Heart left ventricle (tissue), 16 donors: ENCODE measurements around the gene NECAB2. TPM values are rescaled to one million over a fixed set of nuclear protein-coding genes. Genes with fewer than 3 reads are reported as not detected.

Experiments
- ATAC-seq, 4 donors: fragments of 200-7000 bp; cut with Tn5 transposase; one replicate each; pipeline ENCODE4 v1.9.1; 2020 to 2022; ENCODE audit warnings: moderate library complexity in 4 of 4, mild to moderate bottlenecking in 3 of 4, moderate number of reproducible peaks in 1 of 4
- DNase-seq, 5 donors: peaks; one replicate each; pipeline ENCODE4 v3.0.0-alpha.2; 2020
- H3K27ac ChIP-seq, 12 donors: fragments of 200-600 bp; sonication (generic) in 4 of 12; one replicate each; pipeline versions ENCODE4 v1.5.0 to v1.8.0; 2016 to 2022; ENCODE audit warnings: mild to moderate bottlenecking in 2 of 12
- H3K27me3 ChIP-seq, 9 donors: fragments of 200-600 bp; sonication (generic) in 2 of 9; one replicate each; pipeline versions ENCODE4 v1.5.1 to v1.8.0; 2016 to 2022; ENCODE audit warnings: mild to moderate bottlenecking in 3 of 9
- H3K36me3 ChIP-seq, 9 donors: fragments of 200-600 bp; sonication (generic) in 2 of 9; one replicate each; pipeline versions ENCODE4 v1.5.0 to v1.8.0; 2018 to 2022; ENCODE audit warnings: mild to moderate bottlenecking in 2 of 9
- H3K4me1 ChIP-seq, 12 donors: fragments of 200-600 bp; sonication (generic) in 4 of 12; one replicate each; pipeline versions ENCODE4 v1.5.0 to v1.8.0; 2016 to 2022; ENCODE audit warnings: mild to moderate bottlenecking in 3 of 12
- H3K4me3 ChIP-seq, 12 donors: fragments of 200-600 bp; sonication (generic) in 4 of 12; one replicate each; pipeline versions ENCODE4 v1.5.0 to v1.8.0; 2017 to 2022; ENCODE audit warnings: mild to moderate bottlenecking in 9 of 12, moderate library complexity in 4 of 12
- H3K9me3 ChIP-seq, 12 donors: fragments of 200-600 bp; sonication (generic) in 4 of 12; one replicate each; pipeline versions ENCODE4 v1.5.0 to v1.8.0; 2016 to 2022; ENCODE audit warnings: mild to moderate bottlenecking in 1 of 12
- POLR2A ChIP-seq, 2 donors: fragments of 450-650 bp; IDR thresholded peaks; one replicate each; pipeline ENCODE4 v1.6.1; 2017; ENCODE audit warnings: antibody characterized with exemption in 2 of 2, mild to moderate bottlenecking in 2 of 2, moderate library complexity in 2 of 2
- WGBS, 4 donors: extraction: QIAGEN DNeasy Blood & Tissue Kit in 2 of 4; methylation state at CpG; one replicate each; pipeline versions ENCODE4 v1.1.5 to v1.1.7; 2013 to 2018; 5-methylcytosine and 5-hydroxymethylcytosine counted together
- intact Hi-C, 10 donors: fragments of 100-400 bp; cut with DNase I; formaldehyde crosslinking; loops; one replicate each; pipeline versions ENCODE4 v1.11.1 to v1.14.2; 2022
- polyA plus RNA-seq, 2 donors: library from polyadenylated mRNA; stranded (reverse); fragments of 200-250 nt; gene quantifications; one replicate each; pipeline ENCODE4 v1.2.3, GENCODE V29; 2013
- total RNA-seq, 9 donors: library from RNA; depleted of rRNA in 2 of 9; stranded (reverse); fragments of >200 nt in 2 of 9; fragmentation: NEBNext Ultra II Directional in 3 of 9; extraction: Animal tissue kit (Norgen Biotek cat#: 25700) in 3 of 9; gene quantifications; one replicate each; pipeline versions ENCODE4 v1.1.0 to v1.2.4, GENCODE V29; 2016 to 2023
- TF ChIP-seq, protein P1 (sequence below), 12 donors: fragments of 200-600 bp; sonication (generic) in 4 of 12; IDR thresholded peaks; one replicate each; pipeline versions ENCODE4 v1.5.0 to v1.8.0; 2018 to 2022; ENCODE audit warnings: antibody characterized with exemption in 12 of 12, mild to moderate bottlenecking in 5 of 12
- donor health status: ischemic (EF 13 %, LVEDD 7.1; RV severe dilation, severe dysfunction).
- donor health status: healthy with polysubstance abuse.
- donor health status: DM: no; HTN: yes; CAD: no.
- donor health status: DM: no; HTN: no; CAD: no.
- donor health status: ischemic (EF 25% LVEDD 6.9; RV normal size, moderate dysfunction).
- donor health status: ischemic (EF 25% LVEDD 5.7; RV mildly dilated, moderate dysfunction).
- donor health status: healthy.
- donor health status: DM: yes; HTN: yes; CAD: no.
- donor health status: ischemic (EF 35%, LVEDD 5.7; RV mildly dilated, moderate dysfunction).
- donor health status: nonischemic (EF 11% LVEDD 7.7; RV severe dilation, severe dysfunction).
- donor health status: DM: yes; HTN: yes; CAD: no.
- donor health status: PGD.
- donor health status: ischemic (EF 29% LVEDD 5.4; RV normal size, mild dysfunction).
- donor health status: nonischemic (EF 23%, LVEDD 6.1; RV moderate dilation, normal function).

Gene NECAB2
- total and polyA plus RNA-seq, 11 donors: 0.24 to 2.1 (median 0.88) TPM; not detected in 2

DNA sequence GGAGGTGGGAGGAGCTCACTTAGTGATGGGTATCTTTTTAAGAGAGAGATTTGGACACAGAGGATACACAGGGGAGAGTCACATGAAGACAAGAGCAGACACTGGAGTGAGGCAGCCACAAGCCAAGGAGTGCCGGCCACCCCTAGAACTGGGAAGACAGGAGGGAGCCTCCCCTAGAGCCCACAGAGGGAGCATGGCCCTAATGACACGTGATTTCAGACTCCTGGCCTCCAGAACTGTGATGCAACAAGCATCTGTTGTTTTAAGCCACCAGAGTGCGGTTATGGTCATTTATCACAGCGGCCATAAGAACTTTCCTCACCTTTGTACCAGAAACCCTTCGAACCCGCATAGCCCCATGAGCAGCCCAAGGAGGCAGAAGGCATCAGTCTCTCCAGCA is 41.2 kb downstream of the NECAB2 start:
- TF ChIP-seq, protein P1, sequence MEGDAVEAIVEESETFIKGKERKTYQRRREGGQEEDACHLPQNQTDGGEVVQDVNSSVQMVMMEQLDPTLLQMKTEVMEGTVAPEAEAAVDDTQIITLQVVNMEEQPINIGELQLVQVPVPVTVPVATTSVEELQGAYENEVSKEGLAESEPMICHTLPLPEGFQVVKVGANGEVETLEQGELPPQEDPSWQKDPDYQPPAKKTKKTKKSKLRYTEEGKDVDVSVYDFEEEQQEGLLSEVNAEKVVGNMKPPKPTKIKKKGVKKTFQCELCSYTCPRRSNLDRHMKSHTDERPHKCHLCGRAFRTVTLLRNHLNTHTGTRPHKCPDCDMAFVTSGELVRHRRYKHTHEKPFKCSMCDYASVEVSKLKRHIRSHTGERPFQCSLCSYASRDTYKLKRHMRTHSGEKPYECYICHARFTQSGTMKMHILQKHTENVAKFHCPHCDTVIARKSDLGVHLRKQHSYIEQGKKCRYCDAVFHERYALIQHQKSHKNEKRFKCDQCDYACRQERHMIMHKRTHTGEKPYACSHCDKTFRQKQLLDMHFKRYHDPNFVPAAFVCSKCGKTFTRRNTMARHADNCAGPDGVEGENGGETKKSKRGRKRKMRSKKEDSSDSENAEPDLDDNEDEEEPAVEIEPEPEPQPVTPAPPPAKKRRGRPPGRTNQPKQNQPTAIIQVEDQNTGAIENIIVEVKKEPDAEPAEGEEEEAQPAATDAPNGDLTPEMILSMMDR (IDR thresholded peaks at IDR 0.05): no peak
- no peak for TF ChIP-seq POLR2A (IDR thresholded peaks at IDR 0.05)
- H3K36me3 ChIP-seq: no peaks in the 10 kb centered on the region
- H3K27me3 ChIP-seq: peaks cover 0 to 3% (median 0%) of the 10 kb centered on the region in 9 donors
- ATAC-seq (no peak), DNase-seq (peak in 1 of 5 donors; percentile 20)
- 88 to 97% (median 95%) methylated on average over 6 of the region's 6 CpGs for whole genome bisulfite sequencing, 4 donors
- H3K4me3 ChIP-seq: no peak overlapping the region
- no peak overlapping the region for H3K27ac ChIP-seq
- H3K4me1 ChIP-seq: peaks cover 0 to 3% (median 0%) of the 10 kb centered on the region in 12 donors
- H3K9me3 ChIP-seq: no peaks in the 10 kb centered on the region
- intact Hi-C loops: loop anchor here in 1 of 10 donors (5.0 kb wide), 1 partner anchor 38 kb away; no protein-coding TSS in a partner anchor

DNA sequence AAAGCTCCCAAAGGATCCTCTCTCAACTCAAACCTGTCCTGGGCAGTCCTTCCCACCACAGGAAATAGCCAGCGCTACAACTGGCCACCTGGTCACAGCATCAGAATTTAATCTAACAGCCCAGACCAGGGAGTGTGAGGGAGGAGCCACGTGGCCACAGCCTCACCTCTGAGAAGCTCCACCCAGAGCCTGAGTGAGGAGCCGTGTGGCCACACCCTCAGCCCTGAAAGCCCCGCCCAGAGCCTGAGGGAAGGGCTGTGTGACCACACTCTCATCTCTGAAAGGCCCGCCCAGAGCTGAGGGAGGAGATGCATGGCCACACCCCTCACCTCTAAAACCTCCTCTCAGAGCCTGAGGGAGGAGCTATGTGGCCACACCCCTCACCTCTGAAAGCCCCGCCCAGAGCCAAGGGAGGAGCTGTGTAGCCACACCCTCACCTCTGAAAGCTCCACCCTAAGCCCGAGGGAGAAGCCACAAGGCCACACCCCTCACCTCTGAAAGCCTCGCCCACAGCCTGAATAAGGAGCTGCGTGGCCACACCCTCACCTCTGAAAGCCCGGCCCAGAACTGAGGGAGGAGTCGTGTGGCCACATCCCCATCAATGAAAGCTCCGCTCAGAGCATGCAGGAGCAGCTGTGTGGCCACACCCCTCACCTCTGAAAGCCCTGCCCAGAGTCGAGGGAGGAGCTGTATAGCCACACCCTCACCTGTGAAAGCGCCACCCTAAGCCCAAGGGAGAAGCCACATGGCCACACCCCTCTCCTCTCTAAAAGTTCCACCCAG is 45.9 kb downstream of the NECAB2 start:
- Histone ChIP-seq H3K27ac (no peak overlapping the region), H3K36me3 (no peaks in the 10 kb centered on the region), H3K9me3 (no peaks in the 10 kb centered on the region), H3K4me1 (peaks cover 0 to 5% (median 0%) of the 10 kb centered on the region in 12 donors), H3K4me3 (no peak overlapping the region), H3K27me3 (no peaks in the 10 kb centered on the region)
- no peak for TF ChIP-seq POLR2A (IDR thresholded peaks at IDR 0.05)
- 7 to 22% (median 16%) methylated on average over 10 to 14 of the region's 14 CpGs for WGBS, 4 donors
- ATAC-seq: peak; percentile 42 to 75 (median 70)
- peak in 1 of 5 donors; percentile 50 for DNase-seq
- intact Hi-C loops: no loop called here

DNA sequence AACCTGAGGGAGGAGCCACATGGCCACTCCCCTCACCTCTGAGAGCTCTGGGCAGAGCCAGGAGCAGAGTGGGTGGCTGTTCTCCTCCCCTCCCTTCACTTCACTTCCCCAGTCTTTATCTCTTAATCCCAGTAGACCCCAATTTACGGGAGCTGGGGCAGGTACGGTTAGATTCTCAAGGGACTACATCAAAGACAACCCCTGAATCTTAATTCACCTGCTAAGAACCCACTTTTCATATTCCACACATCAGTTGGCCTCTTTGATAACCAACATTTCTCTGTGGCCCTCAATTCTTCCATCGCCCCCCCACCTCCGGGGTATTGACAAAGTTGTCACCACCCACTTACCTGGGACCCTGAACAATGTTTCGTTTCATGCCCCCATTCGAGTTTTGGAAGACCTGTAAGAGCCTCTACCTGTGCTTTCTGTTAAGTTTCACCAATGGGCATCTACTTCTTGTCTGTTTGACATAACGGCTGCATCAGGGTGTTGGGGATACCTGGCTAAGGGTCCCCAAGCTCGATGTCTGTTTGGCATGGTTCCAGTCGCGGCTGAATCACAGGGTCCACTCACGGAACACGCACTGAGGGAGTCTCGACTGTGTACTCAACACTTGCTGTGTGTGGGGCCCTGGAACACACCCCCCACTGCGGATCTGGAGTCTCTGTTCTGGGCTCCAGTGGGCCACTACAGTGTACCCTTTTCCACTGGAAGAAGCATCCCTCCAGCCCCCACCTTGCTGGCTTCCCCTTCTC is 46.7 kb downstream of the NECAB2 start:
- Histone ChIP-seq H3K27ac (no peak overlapping the region), H3K27me3 (no peaks in the 10 kb centered on the region), H3K9me3 (no peaks in the 10 kb centered on the region), H3K4me3 (no peak overlapping the region), H3K4me1 (peaks cover 0 to 7% (median 0%) of the 10 kb centered on the region in 12 donors), H3K36me3 (no peaks in the 10 kb centered on the region)
- DNase-seq: no peak
- WGBS, 4 donors: 67 to 75% (median 72%) methylated on average over 14 of the region's 14 CpGs
- ATAC-seq: no peak
- intact Hi-C loops: no loop called here
- TF ChIP-seq, protein P1 (IDR thresholded peaks at IDR 0.05): no peak
- no peak for TF ChIP-seq POLR2A (IDR thresholded peaks at IDR 0.05)

DNA sequence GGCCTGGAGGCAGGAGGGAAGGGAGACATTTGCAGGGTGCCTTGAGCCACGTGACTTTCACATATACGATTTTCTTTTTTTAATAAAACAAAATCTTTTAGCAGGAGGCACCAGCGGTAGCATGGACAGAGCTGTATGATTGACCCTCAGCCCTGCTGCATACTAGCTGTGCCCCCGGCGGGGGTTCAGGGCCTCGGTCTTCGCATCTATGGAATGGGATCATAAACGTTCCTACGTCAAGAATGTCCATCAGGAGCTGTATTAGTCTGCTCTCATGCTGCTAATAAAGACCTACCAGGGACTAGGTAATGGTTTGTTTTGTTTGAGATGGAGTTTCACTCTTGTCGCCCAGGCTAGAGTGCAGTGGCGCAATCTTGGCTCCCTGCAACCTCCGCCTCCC is 47.4 kb downstream of the NECAB2 start:
- Histone ChIP-seq H3K27me3 (no peaks in the 10 kb centered on the region), H3K27ac (no peak overlapping the region), H3K9me3 (no peaks in the 10 kb centered on the region), H3K4me3 (no peak overlapping the region), H3K4me1 (peaks cover 0 to 13% (median 0%) of the 10 kb centered on the region in 12 donors), H3K36me3 (no peaks in the 10 kb centered on the region)
- DNase-seq (no peak), ATAC-seq (no peak)
- 84 to 88% (median 86%) methylated on average over 12 of the region's 12 CpGs for WGBS, 4 donors
- intact Hi-C loops: no loop called here
- no peak for TF ChIP-seq POLR2A (IDR thresholded peaks at IDR 0.05)
- TF ChIP-seq, protein P1 (IDR thresholded peaks at IDR 0.05): no peak
